ENCODE data around the gene ADCK1. TPM values are rescaled to one million over a fixed set of nuclear protein-coding genes. Genes with fewer than 3 reads are reported as not detected.
"Not testable (repeated sequence)": the region's sequence is repeated elsewhere in the genome, so short reads cannot be mapped to it uniquely, and the experiment has no call there.

The ADCK1 gene
- total RNA-seq, 1 donor from 2014 or later = 8.7 TPM

DNA sequence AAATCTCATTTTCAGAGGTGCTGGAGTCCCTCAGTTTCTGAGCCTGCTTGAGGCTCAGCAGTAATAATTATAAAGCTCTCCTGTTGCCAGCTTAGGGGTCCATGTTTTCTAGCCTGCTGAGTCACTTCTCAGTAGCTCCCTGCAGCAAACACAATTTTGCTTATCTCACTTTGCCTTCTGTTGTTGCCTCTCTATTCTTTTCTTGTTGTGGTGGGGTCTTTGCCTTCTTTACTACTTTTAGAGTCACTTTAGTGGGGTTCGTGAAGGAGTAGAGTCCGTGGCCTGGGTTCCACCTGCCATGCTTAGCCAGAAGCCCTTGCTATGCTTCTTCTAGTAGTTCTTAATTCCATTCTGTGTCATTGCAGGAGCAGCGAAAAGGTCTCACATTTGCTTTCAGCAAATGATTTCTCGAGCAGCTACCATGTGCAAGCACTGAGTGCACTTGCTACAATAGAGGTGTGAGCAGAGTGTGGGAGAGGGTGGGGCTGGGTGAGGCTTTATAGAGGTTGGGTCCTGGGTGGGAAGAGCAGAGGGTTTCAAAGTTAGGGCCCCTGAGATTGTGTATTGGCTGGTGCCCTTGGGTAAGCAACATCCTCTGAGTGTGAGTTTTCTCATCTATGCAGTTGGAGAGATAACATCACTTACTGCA, 114.3 kb downstream of the ADCK1 start:
- intact Hi-C loops (cut with DNase I) = no loop called here
- ATAC-seq (no peak), DNase-seq (ENCODE audit: missing footprints) (no peak)

DNA sequence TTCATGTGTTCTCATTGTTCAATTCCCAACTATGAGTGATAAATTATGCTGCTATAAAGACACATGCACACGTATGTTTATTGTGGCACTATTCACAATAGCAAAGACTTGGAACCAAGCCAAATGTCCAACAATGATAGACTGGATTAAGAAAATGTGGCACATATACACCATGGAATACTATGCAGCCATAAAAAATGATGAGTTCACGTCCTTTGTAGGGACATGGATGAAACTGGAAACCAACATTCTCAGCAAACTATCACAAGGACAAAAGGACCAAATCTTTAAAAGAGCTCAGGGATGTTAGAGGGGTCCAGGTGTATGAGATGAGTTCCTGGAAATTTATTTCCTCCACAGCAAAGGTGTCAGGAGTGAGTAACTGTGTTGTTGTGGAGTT, 115.5 kb downstream of the ADCK1 start:
- intact Hi-C loops (cut with DNase I); ATAC-seq; DNase-seq (ENCODE audit: missing footprints): not testable (repeated sequence)

DNA sequence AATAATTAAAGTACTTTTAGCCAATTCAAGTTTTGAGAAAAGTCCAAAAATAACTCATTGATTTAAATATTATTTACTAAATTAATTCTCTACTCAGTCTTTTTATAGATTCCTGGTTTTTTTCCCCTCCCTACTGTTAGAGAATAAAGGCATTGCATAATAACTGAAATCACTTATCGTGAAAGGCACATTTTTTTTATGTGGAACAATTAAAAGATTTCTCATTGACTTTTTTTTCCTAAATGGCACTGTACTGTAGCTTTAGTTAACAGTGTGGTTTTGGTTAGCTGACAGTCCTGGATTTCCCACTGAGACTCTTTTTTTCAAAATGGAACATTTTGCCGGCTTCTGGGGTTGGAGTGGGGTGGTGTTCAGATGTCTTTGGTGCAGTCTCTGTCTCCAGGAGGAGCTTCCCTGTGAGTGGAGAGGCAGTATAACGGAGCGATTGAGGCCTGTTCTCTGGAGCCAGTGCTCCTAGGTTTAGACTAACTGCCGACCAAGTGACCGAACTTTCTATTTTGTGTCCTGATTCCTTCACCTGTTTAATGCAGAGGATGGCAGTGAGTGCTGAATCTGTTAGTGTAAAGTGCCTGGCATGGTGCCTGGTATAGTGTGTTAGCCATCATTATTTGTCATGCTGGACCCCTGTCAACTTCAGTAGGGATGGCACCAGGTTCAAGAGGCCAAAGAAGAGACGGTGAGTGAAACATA, 117.7 kb downstream of the ADCK1 start:
- ATAC-seq = no peak
- intact Hi-C loops (cut with DNase I) = no loop called here
- no peak for DNase-seq (ENCODE audit: missing footprints)

DNA sequence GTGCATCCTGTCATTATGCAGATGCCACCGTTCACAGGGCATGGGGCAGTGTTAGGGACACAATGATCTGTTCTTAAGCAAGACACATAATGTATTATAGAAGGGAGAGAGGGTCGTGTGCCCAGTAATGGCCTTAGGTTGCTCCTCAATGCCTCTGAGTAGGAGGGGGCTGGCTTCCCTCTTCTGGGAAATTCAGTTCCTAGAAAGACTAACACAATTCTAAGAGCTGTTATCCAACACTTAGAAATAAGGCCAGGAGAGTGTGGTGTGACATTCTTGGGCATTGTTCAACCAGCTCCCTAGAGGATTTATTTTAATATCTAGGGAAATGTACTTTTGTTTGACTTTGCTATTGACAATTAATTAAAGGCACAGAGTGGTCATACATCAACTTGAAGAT, 118.5 kb downstream of the ADCK1 start:
- ATAC-seq (no peak), DNase-seq (ENCODE audit: missing footprints) (no peak)
- intact Hi-C loops (cut with DNase I) = no loop called here

DNA sequence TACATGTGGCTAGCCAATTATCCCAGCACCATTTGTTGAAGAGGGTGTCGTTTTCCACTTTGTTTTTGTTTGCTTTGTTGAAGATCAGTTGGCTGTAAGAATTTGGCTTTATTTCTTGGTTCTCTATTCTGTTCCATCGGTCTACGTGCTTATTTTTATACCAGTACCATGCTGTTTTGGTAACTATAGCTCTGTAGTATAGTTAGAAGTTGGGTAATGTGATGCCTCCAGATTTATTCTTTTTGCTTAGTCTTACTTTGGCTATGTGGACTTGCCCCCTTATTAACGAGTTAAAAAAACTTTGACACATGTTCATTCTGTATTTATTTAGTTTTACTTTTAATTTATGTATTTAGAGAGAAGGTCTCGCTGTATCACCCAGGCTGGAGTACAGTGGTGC, 120.4 kb downstream of the ADCK1 start:
- intact Hi-C loops (cut with DNase I) = no loop called here
- ATAC-seq (no peak), DNase-seq (ENCODE audit: missing footprints) (no peak)

DNA sequence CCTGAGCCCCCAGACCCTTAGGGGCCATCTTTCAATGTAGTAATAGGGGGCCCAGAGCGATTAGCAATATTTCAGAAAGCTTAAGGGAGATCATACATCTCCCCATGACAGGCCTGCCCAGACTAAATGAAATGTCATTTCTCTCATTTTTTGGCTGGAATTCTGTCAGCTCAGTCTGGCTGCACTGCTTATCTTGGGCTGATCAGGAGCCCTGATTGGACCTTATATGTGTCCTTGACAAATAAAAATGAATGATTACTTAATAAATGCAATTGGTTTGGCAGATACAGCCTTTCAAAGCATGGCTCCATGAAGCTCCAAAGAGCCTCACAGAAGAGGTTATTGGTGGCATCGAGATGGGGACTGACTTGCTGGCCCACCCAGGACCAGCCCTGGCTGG, 121.9 kb downstream of the ADCK1 start:
- DNase-seq (ENCODE audit: missing footprints) = no peak
- intact Hi-C loops (cut with DNase I) = no loop called here
- ATAC-seq = no peak

DNA sequence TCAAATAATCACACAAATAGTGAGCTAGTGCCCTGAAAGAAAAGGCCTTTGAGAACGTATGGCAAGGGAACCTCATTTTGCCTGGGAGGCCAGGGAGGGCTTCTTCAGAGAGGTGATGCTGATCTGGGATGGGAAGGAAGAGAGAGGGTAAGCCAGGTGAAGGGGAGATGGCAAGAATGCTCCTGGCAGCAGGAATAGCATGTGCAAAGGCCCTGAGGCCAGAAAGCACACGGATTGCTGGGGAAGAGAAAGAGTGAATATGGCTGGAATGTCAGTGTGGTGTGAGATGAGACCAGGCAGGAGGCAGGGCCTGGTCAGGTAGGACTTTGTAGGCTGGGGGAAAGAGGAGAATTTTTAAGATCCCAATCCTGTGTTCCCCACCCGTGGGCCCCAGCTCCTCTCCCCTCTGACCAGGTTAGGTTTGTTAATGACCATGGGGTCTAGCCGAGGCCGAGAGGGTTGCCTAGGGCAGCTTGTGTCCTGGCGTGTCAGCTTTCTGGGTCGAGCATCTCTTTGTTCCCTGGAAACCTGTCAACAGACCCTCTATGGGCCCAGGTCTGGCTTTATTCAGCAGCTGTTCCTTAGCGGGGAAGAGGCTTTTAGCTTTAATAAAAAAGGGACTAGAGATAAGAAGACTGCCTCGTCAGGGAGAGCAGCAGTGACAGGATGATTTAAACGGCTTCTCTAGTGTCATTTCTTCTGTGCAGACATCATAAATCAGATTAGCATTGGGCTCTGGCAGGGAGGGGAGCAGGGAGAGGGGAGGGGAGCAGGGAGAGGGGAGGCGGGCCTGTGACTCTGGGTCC, 123.4 kb downstream of the ADCK1 start:
- DNase-seq (ENCODE audit: missing footprints) (no peak), ATAC-seq (no peak)
- intact Hi-C loops (cut with DNase I) = no loop called here

DNA sequence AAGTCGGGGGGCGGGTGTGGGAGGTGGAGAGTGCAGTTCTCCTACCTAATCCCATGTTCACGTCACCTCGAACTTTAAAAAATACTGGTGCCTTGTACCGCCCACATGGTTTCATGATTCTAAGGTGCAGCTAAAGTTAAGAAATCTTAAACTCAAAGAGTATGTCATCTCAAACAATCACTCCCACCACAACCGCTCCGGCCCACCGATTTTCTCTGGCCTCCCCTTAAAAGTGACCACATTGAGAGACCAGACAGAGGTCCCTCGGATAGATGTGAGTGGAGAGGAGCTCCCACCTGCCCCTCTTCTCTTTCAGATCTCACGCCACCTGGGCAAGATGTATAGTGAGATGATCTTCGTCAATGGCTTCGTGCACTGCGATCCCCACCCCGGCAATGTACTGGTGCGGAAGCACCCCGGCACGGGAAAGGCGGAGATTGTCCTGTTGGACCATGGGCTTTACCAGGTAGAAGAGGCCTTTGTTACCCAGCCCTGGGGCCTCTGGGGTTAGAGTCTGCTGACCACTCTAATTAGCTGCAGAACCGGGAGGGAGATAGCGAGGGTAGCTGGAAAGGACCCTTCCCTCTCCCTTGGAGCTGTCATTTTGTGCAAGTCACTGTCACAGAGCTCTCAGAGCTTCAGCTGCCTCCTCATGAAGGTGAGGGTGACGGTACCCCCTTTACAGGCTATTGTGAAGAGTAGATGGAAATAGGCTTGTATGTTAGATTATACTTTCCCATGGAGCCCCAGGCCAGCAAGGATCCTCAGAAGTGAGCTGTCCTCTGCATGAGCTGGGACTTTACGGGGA, 124.4 kb downstream of the ADCK1 start:
- intact Hi-C loops (cut with DNase I) = no loop called here
- DNase-seq (ENCODE audit: missing footprints) = no peak
- no peak for ATAC-seq

DNA sequence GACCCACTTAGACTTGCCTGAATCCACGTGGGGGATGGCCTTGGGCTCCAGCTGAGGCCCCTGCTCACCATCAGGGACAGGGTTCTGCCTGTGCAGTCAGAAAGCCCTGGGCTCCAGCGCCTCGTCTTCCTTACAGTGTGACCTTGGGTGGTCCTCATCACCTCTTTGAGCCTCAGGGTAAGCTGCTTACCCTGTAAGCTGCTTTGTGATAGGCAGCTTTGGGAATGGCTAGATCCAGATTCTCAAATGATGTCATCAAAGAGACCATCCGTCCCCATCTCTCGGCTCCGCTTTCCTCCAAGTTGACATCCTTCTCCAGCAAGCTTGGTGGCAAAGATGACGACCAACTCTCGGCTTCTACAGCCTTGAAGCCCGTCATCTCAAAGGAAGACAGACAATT, 127.0 kb downstream of the ADCK1 start:
- intact Hi-C loops (cut with DNase I) = no loop called here
- ATAC-seq (no peak), DNase-seq (ENCODE audit: missing footprints) (no peak)

DNA sequence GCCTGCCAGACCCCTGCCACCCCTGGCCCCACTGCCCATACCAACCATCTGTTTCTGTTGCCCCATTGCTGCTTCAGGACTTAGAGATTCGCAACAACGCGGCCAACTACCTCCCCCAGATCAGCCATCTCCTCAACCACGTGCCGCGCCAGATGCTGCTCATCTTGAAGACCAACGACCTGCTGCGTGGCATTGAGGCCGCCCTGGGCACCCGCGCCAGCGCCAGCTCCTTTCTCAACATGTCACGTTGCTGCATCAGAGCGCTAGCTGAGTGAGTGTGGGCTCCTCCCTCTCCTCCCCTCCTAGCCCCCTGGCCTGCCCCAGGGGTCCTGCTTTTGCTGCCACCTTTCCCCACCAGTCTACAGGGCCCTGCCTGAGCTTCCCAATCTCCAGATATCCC, 131.5 kb downstream of the ADCK1 start:
- ATAC-seq (no peak), DNase-seq (ENCODE audit: missing footprints) (no peak)
- intact Hi-C loops (cut with DNase I) = no loop called here

DNA sequence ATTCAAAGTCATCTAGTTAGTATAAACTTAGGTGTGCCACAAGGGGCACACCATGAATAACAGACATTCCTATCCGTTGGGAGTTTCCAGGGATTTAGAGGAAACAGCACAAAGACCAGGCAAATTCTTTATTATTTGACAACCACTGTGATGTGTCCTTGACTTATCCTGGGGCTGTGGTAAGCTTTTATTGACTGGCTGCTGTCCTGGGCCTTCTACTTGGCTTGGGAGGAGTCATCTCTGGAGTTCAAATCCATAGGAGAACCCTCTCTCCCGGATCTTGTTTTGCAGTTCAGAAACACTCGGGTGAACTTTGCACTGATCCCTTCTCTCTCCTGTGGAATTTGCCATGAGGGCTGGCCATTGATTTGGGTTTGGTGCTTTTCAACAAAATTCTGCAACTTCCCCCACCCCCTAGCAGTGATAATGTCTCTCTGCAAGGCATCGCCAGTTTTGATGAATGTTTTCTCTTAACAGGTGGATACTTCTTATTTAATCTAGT, 136.3 kb downstream of the ADCK1 start:
- intact Hi-C loops (cut with DNase I) = no loop called here

DNA sequence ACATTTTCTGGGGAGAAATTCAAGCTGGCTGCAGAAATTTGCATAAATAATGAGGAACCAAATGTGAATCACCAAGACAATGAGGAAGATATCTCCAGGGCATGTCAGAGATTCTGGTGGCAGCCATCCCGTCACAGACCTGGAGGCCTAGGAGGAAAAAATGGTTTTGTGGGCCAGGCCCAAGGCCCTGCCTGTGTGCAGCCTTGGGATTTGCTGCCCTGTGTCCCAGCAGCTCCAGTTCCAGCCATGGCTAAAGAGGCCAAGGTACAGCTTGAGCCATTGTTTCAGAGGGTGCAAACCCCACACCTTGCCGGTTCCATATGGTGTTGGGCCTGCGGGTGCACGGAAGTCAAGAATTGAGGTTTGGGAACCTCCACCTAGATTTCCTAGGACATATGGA, 147.5 kb downstream of the ADCK1 start:
- DNase-seq (ENCODE audit: missing footprints) = no peak
- intact Hi-C loops (cut with DNase I) = no loop called here
- ATAC-seq = no peak

More for the DNA sequence above, 136.3 kb downstream of the ADCK1 start:
- ATAC-seq (no peak), DNase-seq (ENCODE audit: missing footprints) (no peak)

DNA sequence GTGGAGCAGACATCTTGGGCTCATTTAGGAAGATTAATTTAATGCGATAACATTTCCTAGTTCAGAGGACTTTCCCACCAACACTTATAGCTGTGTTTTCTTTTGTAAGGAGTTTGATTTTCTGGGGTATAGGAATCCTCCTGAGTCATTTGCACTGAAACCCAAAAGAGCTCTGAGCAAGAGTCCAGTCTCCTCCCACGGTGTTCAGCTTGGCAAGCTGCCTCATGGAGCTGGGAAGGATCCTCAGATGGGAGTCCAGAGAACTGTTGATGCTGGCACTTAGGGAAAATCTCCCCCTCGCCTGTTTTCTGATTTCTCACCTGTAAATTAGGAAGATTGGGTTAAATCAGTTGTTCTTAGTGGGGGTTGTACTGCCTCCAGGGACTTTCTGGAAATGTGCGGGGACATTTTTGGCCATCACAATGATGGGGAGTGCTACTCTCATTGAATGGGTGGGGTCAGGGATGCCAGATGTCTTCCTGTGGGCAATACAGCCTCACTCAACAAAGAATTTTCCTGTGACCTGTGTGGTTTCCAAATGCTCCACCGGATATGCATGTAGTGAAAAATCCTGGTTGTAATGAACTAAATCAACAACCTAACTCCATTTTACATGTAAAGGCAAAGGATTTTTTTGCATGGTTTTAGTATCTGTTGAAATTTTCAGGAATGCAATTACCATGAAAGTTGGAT, 150.6 kb downstream of the ADCK1 start:
- no peak for DNase-seq (ENCODE audit: missing footprints)
- intact Hi-C loops (cut with DNase I) = no loop called here
- no peak for ATAC-seq

DNA sequence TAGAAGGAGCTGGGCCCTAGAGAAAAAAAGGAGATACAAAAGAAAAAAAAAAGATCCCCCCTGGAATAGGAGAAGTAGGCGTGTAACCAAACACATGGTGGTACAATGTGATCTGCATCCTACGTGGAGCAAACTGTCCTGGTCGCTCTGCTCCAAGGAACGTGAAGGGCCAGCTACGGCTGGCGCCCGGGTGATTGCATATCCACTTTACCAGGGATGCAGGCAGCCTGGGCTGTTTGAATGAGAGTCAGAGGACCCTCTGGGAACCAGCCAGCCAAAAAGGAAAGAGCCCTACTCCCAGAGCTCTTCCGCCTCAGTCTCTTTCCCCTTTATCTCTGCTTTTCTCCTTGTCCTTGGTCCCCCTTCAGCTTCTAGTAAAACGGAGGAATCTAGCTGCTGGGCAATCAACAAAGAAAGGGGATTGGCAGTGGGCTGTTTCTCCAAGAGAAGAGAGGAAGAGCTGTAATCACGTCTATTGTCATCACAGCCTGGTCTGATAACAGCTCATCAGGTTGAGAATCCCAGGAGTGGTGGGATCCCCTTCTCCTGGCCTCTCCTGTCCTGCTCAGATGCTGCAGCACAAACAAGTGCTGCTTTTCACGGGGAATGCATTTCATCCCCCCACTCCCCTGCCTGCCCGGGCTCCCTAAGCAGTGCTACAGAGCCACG, 156.0 kb downstream of the ADCK1 start:
- ATAC-seq (no peak), DNase-seq (ENCODE audit: missing footprints) (no peak)
- intact Hi-C loops (cut with DNase I) = no loop called here

DNA sequence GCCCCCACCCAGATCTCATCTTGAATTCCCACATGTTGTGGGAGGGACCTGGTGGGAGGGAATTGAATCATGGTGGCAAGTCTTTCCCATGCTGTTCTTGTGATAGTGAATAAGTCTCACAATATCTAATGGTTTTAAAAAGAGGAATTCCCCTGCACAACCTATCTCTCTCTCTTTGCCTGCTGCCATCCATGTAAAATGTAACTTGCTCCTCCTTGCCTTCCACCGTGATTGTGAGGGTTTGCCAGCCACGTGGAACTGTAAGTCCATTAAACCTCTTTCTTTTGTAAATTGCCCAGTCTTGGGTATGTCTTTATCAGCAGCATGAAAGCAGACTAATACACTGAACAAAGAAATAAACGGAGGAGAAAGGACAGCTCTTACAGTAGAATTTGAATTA, 159.8 kb downstream of the ADCK1 start:
- intact Hi-C loops (cut with DNase I); ATAC-seq; DNase-seq (ENCODE audit: missing footprints): not testable (repeated sequence)

DNA sequence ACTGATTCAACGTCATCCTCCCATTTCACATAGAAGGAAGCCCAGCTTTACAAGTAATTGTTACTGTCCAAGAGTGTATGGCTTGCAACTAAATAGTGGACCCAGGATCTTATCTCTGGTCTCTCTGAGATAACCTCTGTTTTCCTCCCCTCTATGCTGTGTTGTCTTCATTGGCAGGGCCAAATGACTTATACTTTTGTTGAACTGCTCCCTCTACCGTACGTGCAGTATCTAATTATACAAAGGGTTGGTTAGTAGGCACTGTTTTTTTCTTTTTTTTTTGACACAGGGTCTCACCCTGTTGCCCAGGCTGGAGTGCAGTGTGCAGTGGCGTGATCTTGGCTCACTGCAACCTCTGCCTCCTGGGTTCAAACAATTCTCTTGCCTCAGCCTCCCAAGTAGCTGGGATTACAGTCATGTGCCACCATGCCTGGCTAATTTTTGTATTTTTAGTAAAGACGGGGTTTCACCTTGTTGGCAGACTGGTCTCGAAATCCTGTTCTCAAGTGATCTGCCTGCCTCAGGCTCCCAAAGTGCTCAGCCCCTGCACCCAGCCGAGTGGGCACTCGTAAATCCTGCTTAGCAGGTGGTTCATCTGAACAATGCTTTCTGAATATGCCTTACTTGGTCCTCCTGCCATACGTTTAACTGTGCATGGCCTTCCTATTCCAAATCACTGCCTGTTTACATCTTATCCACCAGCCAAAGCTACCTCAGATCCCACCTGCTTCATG, 162.1 kb downstream of the ADCK1 start:
- intact Hi-C loops (cut with DNase I) = no loop called here
- DNase-seq (ENCODE audit: missing footprints) (no peak), ATAC-seq (no peak)

Data from Right ventricle myocardium inferior (tissue), 1 donor.